Right lobe of liver (tissue), 6 donors: ENCODE measurements around the gene GNL2. TPM values are rescaled to one million over a fixed set of nuclear protein-coding genes. Genes with fewer than 3 reads are reported as not detected.
"Not testable (repeated sequence)": the region's sequence is repeated elsewhere in the genome, so short reads cannot be mapped to it uniquely, and the experiment has no call there.

Source experiments
- ATAC-seq, 4 donors: fragments of 200-7000 bp; cut with Tn5 transposase; one replicate each; pipeline ENCODE4 v1.9.1; 2020; ENCODE audit warnings: mild to moderate bottlenecking in 4 of 4, moderate library complexity in 4 of 4
- DNase-seq, 3 donors: peaks; one replicate each; pipeline ENCODE4 v3.0.0-alpha.2; 2020
- H3K27ac ChIP-seq, 3 donors: fragments of 200-600 bp; one replicate each; pipeline ENCODE4 v1.8.0; 2022
- H3K27me3 ChIP-seq, 2 donors: fragments of 200-600 bp; one replicate each; pipeline ENCODE4 v1.8.0; 2022
- H3K36me3 ChIP-seq, 4 donors: fragments of 200-600 bp; sonication (generic) in 1 of 4; one replicate each; pipeline versions ENCODE4 v1.5.1 to v1.8.0; 2017 to 2022; ENCODE audit warnings: control low read depth in 1 of 4
- H3K4me1 ChIP-seq, 4 donors: fragments of 200-600 bp; sonication (generic) in 1 of 4; one replicate each; pipeline versions ENCODE4 v1.5.1 to v1.8.0; 2017 to 2022; ENCODE audit warnings: control low read depth in 1 of 4
- H3K4me3 ChIP-seq, 3 donors: fragments of 200-600 bp; one replicate each; pipeline ENCODE4 v1.8.0; 2022
- H3K9me3 ChIP-seq, 4 donors: fragments of 200-600 bp; sonication (generic) in 1 of 4; one replicate each; pipeline versions ENCODE4 v1.5.1 to v1.8.0; 2017 to 2022; ENCODE audit warnings: control low read depth in 1 of 4
- CTCF ChIP-seq, 4 donors: fragments of 200-600 bp in 3 of 4; fragments of 450-650 bp in 1 of 4; IDR thresholded peaks; one replicate each; pipeline versions ENCODE4 v1.5.1 to v1.8.0; 2016 to 2022; ENCODE audit warnings: antibody characterized with exemption in 4 of 4, mild to moderate bottlenecking in 2 of 4
- POLR2A ChIP-seq: fragments of 450-650 bp; IDR thresholded peaks from one replicate; pipeline ENCODE4 v1.6.1; 2017; ENCODE audit warnings: antibody characterized with exemption, mild to moderate bottlenecking
- WGBS: methylation state at CpG from one replicate; pipeline ENCODE4 v1.1.6; 2018; ENCODE audit warnings: low coverage, low lambda C conversion rate; ENCODE audit not compliant: insufficient coverage; ENCODE audit errors: missing lambda C conversion rate; 5-methylcytosine and 5-hydroxymethylcytosine counted together
- intact Hi-C, 2 donors: fragments of 100-400 bp; cut with DNase I; formaldehyde crosslinking; loops; one replicate each; pipeline versions ENCODE4 v1.11.2 to v1.14.1; 2022
- total RNA-seq, 6 experiments: library from RNA; depleted of rRNA in 2 of 6; stranded (reverse); fragments of >200 nt in 2 of 6; fragmentation: NEBNext Ultra II Directional in 3 of 6; extraction: Animal tissue kit (Norgen Biotek cat#: 25700) in 3 of 6; gene quantifications; one replicate each; pipeline versions ENCODE4 v1.1.0 to v1.2.4, GENCODE V29; 2016 to 2023
- donor health status: DM: no; HTN: yes; CAD: no.
- donor health status: DM: no; HTN: no; CAD: no.
- donor health status: DM: no; HTN: no; CAD: no.
- donor health status: DM: no; HTN: yes; CAD: no.
- donor health status: DM: no; HTN: yes; CAD: no.

Gene GNL2
- total RNA-seq, 6 experiments from 2014 or later, result 10.4 to 29.0 (median 19.9) TPM

GRCh38 chr1:37544530-37544929, 51.2 kb downstream of the GNL2 start:
- Histone ChIP-seq H3K4me1 (no peaks in the 10 kb centered on the region), H3K27me3 (no peaks in the 10 kb centered on the region), H3K4me3 (no peak overlapping the region), H3K9me3 (no peaks in the 10 kb centered on the region), H3K27ac (no peak overlapping the region), H3K36me3 (peaks cover 0 to 52% (median 12%) of the 10 kb centered on the region in 4 donors)
- no peak for DNase-seq
- ATAC-seq, result peak in 1 of 4 donors; percentile 25
- intact Hi-C loops, result no loop called here
- TF ChIP-seq POLR2A (no peak), CTCF (IDR thresholded peaks at IDR 0.05) (no peak)
- 97% methylated on average over 7 of the region's 21 CpGs for WGBS

- DNase-seq (no peak), ATAC-seq (no peak)
- intact Hi-C loops, result no loop called here
- Histone ChIP-seq H3K27me3 (no peaks in the 10 kb centered on the region), H3K4me1 (peaks cover 0 to 28% (median 5%) of the 10 kb centered on the region in 4 donors), H3K4me3 (no peak overlapping the region), H3K36me3 (peaks cover 0 to 36% (median 8%) of the 10 kb centered on the region in 4 donors), H3K27ac (no peak overlapping the region), H3K9me3 (no peaks in the 10 kb centered on the region)
- TF ChIP-seq POLR2A (no peak), CTCF (IDR thresholded peaks at IDR 0.05) (no peak)
- WGBS, result 94% methylated on average over 26 of the region's 30 CpGs
These were observed 55.5 kb downstream of the GNL2 start for GRCh38 chr1:37540036-37540785.

DNA sequence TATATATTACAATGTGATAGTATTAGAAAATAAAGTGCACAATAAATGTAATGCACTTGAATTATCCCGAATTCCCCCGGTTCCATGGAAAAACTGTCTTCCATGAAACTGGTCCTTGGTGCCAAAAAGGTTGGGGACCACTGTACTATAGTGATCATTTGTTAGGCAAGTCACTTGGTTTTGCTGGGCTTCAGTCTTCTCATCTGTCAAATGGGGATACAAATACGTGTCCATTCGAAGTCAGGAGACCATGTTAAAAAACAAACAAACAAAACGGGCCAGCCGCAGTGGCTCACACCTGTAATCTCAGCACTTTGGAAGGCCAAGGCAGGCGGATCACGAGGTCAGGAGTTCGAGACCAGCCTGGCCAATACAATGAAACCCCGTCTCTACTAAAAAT, 56.6 kb downstream of the GNL2 start:
- peaks cover 0 to 33% (median 8%) of the 10 kb centered on the region in 4 donors for H3K36me3 ChIP-seq
- H3K9me3 ChIP-seq, H3K27ac ChIP-seq, H3K27me3 ChIP-seq, DNase-seq, intact Hi-C loops, ATAC-seq, H3K4me3 ChIP-seq: not testable (repeated sequence)
- peaks cover 0 to 35% (median 8%) of the 10 kb centered on the region in 4 donors for H3K4me1 ChIP-seq
- WGBS, result 94% methylated on average over 7 of the region's 10 CpGs

GRCh38 chr1:37537378-37537777, 58.4 kb downstream of the GNL2 start:
- WGBS, result 28% methylated on average over 2 of the region's 2 CpGs
- H3K9me3 ChIP-seq, result no peaks in the 10 kb centered on the region
- peaks cover 0 to 52% (median 11%) of the 10 kb centered on the region in 4 donors for H3K4me1 ChIP-seq
- no peak overlapping the region for H3K4me3 ChIP-seq
- peaks cover 0 to 29% (median 8%) of the 10 kb centered on the region in 4 donors for H3K36me3 ChIP-seq
- H3K27me3 ChIP-seq, result no peaks in the 10 kb centered on the region
- TF ChIP-seq POLR2A, result peak; percentile 42
- TF ChIP-seq CTCF (IDR thresholded peaks at IDR 0.05), result no peak
- peak in 2 of 3 donors; percentile 60 to 65 for DNase-seq
- intact Hi-C loops, result no loop called here
- peak; percentile 62 to 73 (median 69) for ATAC-seq
- H3K27ac ChIP-seq, result peak overlapping the region; percentile 74 to 97 (median 93)

- no peak for ATAC-seq
- peak in 1 of 3 donors; percentile 12 for DNase-seq
- Histone ChIP-seq H3K27me3 (no peaks in the 10 kb centered on the region), H3K4me3 (no peak overlapping the region), H3K9me3 (no peaks in the 10 kb centered on the region), H3K27ac (peak overlapping the region; percentile 70 to 97 (median 93)), H3K36me3 (peaks cover 0 to 6% (median 2%) of the 10 kb centered on the region in 4 donors), H3K4me1 (peaks cover 0 to 54% (median 11%) of the 10 kb centered on the region in 4 donors)
- intact Hi-C loops, result no loop called here
- TF ChIP-seq POLR2A (no peak), CTCF (IDR thresholded peaks at IDR 0.05) (no peak)
- 78% methylated on average over 4 of the region's 4 CpGs for WGBS
These were observed 62.2 kb downstream of the GNL2 start for GRCh38 chr1:37533317-37534093.

GRCh38 chr1:37532418-37533156, 63.1 kb downstream of the GNL2 start:
- H3K36me3 ChIP-seq, H3K9me3 ChIP-seq, H3K4me3 ChIP-seq, intact Hi-C loops, H3K27me3 ChIP-seq: not testable (repeated sequence)
- H3K27ac ChIP-seq, result peak overlapping the region; percentile 70 to 97 (median 93)
- ATAC-seq, result peak; percentile 21 to 65 (median 53)
- peak; percentile 28 to 61 (median 31) for DNase-seq
- H3K4me1 ChIP-seq, result peaks cover 0 to 49% (median 10%) of the 10 kb centered on the region in 4 donors
- WGBS, result 66% methylated on average over 4 of the region's 4 CpGs
